Activated T-cell treated with anti-CD3 and anti-CD28 coated beads for 4 hours (primary cell): ENCODE measurements around the gene NTM.
"Not testable (repeated sequence)": the region's sequence is repeated elsewhere in the genome, so short reads cannot be mapped to it uniquely, and the experiment has no call there.

Experiments used
- DNase-seq: peaks from one replicate; pipeline ENCODE4 v3.0.0-alpha.2; 2020

The NTM gene

GRCh38 chr11:131370090-131370751 is at the start of gene NTM:
Gene NTM (plus strand): TSS chr11:131370615.
- DNase-seq = no peak

GRCh38 chr11:131324921-131325570 is 45.4 kb upstream of the NTM start:
- no peak for DNase-seq

GRCh38 chr11:131326829-131327228 is 43.6 kb upstream of the NTM start:
- DNase-seq = no peak

- DNase-seq = no peak
Measured at GRCh38 chr11:131327421-131327820, 43.0 kb upstream of the NTM start.

- no peak for DNase-seq
Measured at GRCh38 chr11:131328843-131329242, 41.6 kb upstream of the NTM start.

GRCh38 chr11:131331010-131331409 is 39.4 kb upstream of the NTM start:
- no peak for DNase-seq

- no peak for DNase-seq
Measured at GRCh38 chr11:131331546-131331945, 38.9 kb upstream of the NTM start.

- DNase-seq = no peak
Measured at GRCh38 chr11:131334601-131335000, 35.8 kb upstream of the NTM start.

- DNase-seq = not testable (repeated sequence)
Measured at GRCh38 chr11:131341900-131342299, 28.5 kb upstream of the NTM start.

- not testable (repeated sequence) for DNase-seq
Measured at GRCh38 chr11:131342442-131342841, 28.0 kb upstream of the NTM start.

GRCh38 chr11:131345406-131345805 is 25.0 kb upstream of the NTM start:
- DNase-seq = no peak

- DNase-seq = no peak
Measured at GRCh38 chr11:131349368-131350086, 20.9 kb upstream of the NTM start.

GRCh38 chr11:131350872-131351271 is 19.5 kb upstream of the NTM start:
- no peak for DNase-seq

- DNase-seq = no peak
Measured at GRCh38 chr11:131351848-131352247, 18.6 kb upstream of the NTM start.

GRCh38 chr11:131353766-131354165 is 16.6 kb upstream of the NTM start:
- DNase-seq = no peak

GRCh38 chr11:131354251-131354701 is 16.1 kb upstream of the NTM start:
- no peak for DNase-seq

- DNase-seq = no peak
Measured at GRCh38 chr11:131356206-131356605, 14.2 kb upstream of the NTM start.

GRCh38 chr11:131365329-131365930 is 5.0 kb upstream of the NTM start:
- no peak for DNase-seq

- no peak for DNase-seq
Measured at GRCh38 chr11:131370901-131371790, 731 bp downstream of the NTM start.

GRCh38 chr11:131371791-131372104 is 1.3 kb downstream of the NTM start:
- no peak for DNase-seq

GRCh38 chr11:131372234-131372962 is 2.0 kb downstream of the NTM start:
- no peak for DNase-seq
